Right cardiac atrium (tissue), 5 donors: ENCODE results near the gene RENBP. TPM values are rescaled to one million over a fixed set of nuclear protein-coding genes. Genes with fewer than 3 reads are reported as not detected.

ENCODE experiments used
- ATAC-seq, 2 donors: fragments of 200-7000 bp; cut with Tn5 transposase; one replicate each; pipeline versions ENCODE4 v1.8.0 to v1.9.1; 2020; ENCODE audit warnings: moderate library complexity in 2 of 2, mild to moderate bottlenecking in 1 of 2
- DNase-seq, 3 donors: peaks; one replicate each; pipeline ENCODE4 v3.0.0-alpha.2; 2020
- H3K27ac ChIP-seq: one replicate; pipeline ENCODE4 v1.5.1; 2013; ENCODE audit warnings: mild to moderate bottlenecking, low read length, control low read depth, moderate library complexity
- H3K27me3 ChIP-seq: one replicate; pipeline ENCODE4 v1.6.1; 2013; ENCODE audit not compliant: control insufficient read depth, insufficient read depth
- H3K4me1 ChIP-seq: one replicate; pipeline ENCODE4 v1.6.1; 2013; ENCODE audit warnings: low read length; ENCODE audit not compliant: control insufficient read depth, insufficient read depth
- H3K4me3 ChIP-seq: one replicate; pipeline ENCODE4 v1.5.1; 2013; ENCODE audit warnings: low read length, control low read depth
- H3K9me3 ChIP-seq: one replicate; pipeline ENCODE4 v1.6.1; 2013; ENCODE audit warnings: low read length; ENCODE audit not compliant: control insufficient read depth
- WGBS: extraction: QIAGEN DNeasy Blood & Tissue Kit; methylation state at CpG from one replicate; pipeline ENCODE4 v1.1.7; 2013; 5-methylcytosine and 5-hydroxymethylcytosine counted together
- intact Hi-C, 4 donors: fragments of 100-400 bp; cut with DNase I; formaldehyde crosslinking; loops; one replicate each; pipeline versions ENCODE4 v1.11.0 to v1.14.0; 2022 to 2023
- polyA plus RNA-seq: library from polyadenylated mRNA; stranded (reverse); fragments of 200-250 nt; gene quantifications from one replicate; pipeline ENCODE4 v1.2.3, GENCODE V29; 2013
- total RNA-seq, 4 donors: library from RNA; stranded (reverse); fragmentation: NEBNext Ultra II Directional; extraction: Animal tissue kit (Norgen Biotek cat#: 25700); gene quantifications; one replicate each; pipeline ENCODE4 v1.2.1, GENCODE V29; 2021
- donor health status: healthy with polysubstance abuse.
- donor health status: DM: no; HTN: yes; CAD: no.
- donor health status: DM: no; HTN: no; CAD: no.
- donor health status: DM: no; HTN: yes; CAD: no; lungs with severe emphysema.
- donor health status: DM: yes; HTN: yes; CAD: no.

RENBP gene
- total and polyA plus RNA-seq, 5 donors, result 13.3 to 17.7 (median 15.3) TPM

GRCh38 chrX:153952373-153953026 lies 8.1 kb upstream of the RENBP start:
- no peaks in the 10 kb centered on the region for H3K9me3 ChIP-seq
- no peaks in the 10 kb centered on the region for H3K4me1 ChIP-seq
- no peak for DNase-seq
- intact Hi-C loops, result loop anchor here in 3 of 4 donors (2.0 to 10.0 kb wide), 2 partner anchors 188 kb away; partner anchors contain the start of gene PLXNB3 (in 3 of the 3)
- no peaks in the 10 kb centered on the region for H3K27me3 ChIP-seq
- WGBS, result 90% methylated on average over 32 of the region's 32 CpGs
- ATAC-seq, result no peak
- no peak overlapping the region for H3K27ac ChIP-seq
- H3K4me3 ChIP-seq, result no peak overlapping the region

- H3K4me3 ChIP-seq, result no peak overlapping the region
- no peaks in the 10 kb centered on the region for H3K4me1 ChIP-seq
Observed at GRCh38 chrX:153951683-153952372, 7.4 kb upstream of the RENBP start.

GRCh38 chrX:153950127-153950526 lies 5.7 kb upstream of the RENBP start:
- intact Hi-C loops, result loop anchor here in 2 of 4 donors (10.0 kb wide), 1 partner anchor 185 kb away; the partner anchor contains the start of gene PLXNB3 (in 2 of the 2)
- 78% methylated on average over 19 of the region's 19 CpGs for WGBS
- Histone ChIP-seq H3K27ac (no peak overlapping the region), H3K9me3 (no peaks in the 10 kb centered on the region), H3K4me1 (no peaks in the 10 kb centered on the region), H3K4me3 (no peak overlapping the region), H3K27me3 (no peaks in the 10 kb centered on the region)
- DNase-seq, result no peak
- ATAC-seq, result no peak

More at GRCh38 chrX:153951683-153952372, 7.4 kb upstream of the RENBP start:
- intact Hi-C loops, result loop anchor here in 3 of 4 donors (2.0 to 10.0 kb wide), 2 partner anchors 187 kb away; partner anchors contain the start of gene PLXNB3 (in 3 of the 3)
- Histone ChIP-seq H3K9me3 (no peaks in the 10 kb centered on the region), H3K27me3 (no peaks in the 10 kb centered on the region), H3K27ac (no peak overlapping the region)
- WGBS, result 93% methylated on average over 26 of the region's 28 CpGs
- DNase-seq, result no peak
- no peak for ATAC-seq

- Histone ChIP-seq H3K27me3 (no peaks in the 10 kb centered on the region), H3K27ac (peak overlapping the region; percentile 7), H3K9me3 (no peaks in the 10 kb centered on the region), H3K4me3 (no peak overlapping the region), H3K4me1 (no peaks in the 10 kb centered on the region)
- intact Hi-C loops, result no loop called here
- WGBS, result 43% methylated on average over 30 of the region's 30 CpGs
- ATAC-seq (peak in 1 of 2 donors; percentile 27), DNase-seq (no peak)
Observed at GRCh38 chrX:153948847-153949805, 4.7 kb upstream of the RENBP start.

- DNase-seq (peak in 2 of 3 donors; percentile 55 to 63), ATAC-seq (peak; percentile 9 to 60)
- Histone ChIP-seq H3K27ac (peak overlapping the region; percentile 14), H3K4me1 (no peaks in the 10 kb centered on the region), H3K9me3 (no peaks in the 10 kb centered on the region), H3K4me3 (no peak overlapping the region), H3K27me3 (no peaks in the 10 kb centered on the region)
- WGBS, result 37% methylated on average over 10 of the region's 10 CpGs
- intact Hi-C loops, result no loop called here
Observed at GRCh38 chrX:153948002-153948466, 3.6 kb upstream of the RENBP start.

GRCh38 chrX:153947009-153947769 lies 2.7 kb upstream of the RENBP start:
- 35% methylated on average over 19 of the region's 19 CpGs for WGBS
- Histone ChIP-seq H3K4me1 (no peaks in the 10 kb centered on the region), H3K9me3 (no peaks in the 10 kb centered on the region), H3K27ac (peak overlapping the region; percentile 14), H3K27me3 (no peaks in the 10 kb centered on the region), H3K4me3 (no peak overlapping the region)
- ATAC-seq (peak; percentile 60 to 63), DNase-seq (peak; percentile 71 to 90 (median 87))
- intact Hi-C loops, result no loop called here

- H3K9me3 ChIP-seq, result no peaks in the 10 kb centered on the region
- 77% methylated on average over 24 of the region's 24 CpGs for WGBS
- no peak overlapping the region for H3K27ac ChIP-seq
- H3K4me3 ChIP-seq, result no peak overlapping the region
- intact Hi-C loops, result no loop called here
- no peaks in the 10 kb centered on the region for H3K27me3 ChIP-seq
- ATAC-seq (no peak), DNase-seq (peak in 1 of 3 donors; percentile 61)
- no peaks in the 10 kb centered on the region for H3K4me1 ChIP-seq
Observed at GRCh38 chrX:153945956-153946943, 1.8 kb upstream of the RENBP start.

- Histone ChIP-seq H3K4me1 (no peaks in the 10 kb centered on the region), H3K27ac (no peak overlapping the region), H3K9me3 (no peaks in the 10 kb centered on the region), H3K4me3 (peak overlapping the region; percentile 52), H3K27me3 (no peaks in the 10 kb centered on the region)
- DNase-seq (no peak), ATAC-seq (peak in 1 of 2 donors; percentile 4)
- intact Hi-C loops, result no loop called here
- WGBS, result 52% methylated on average over 6 of the region's 6 CpGs
Observed at GRCh38 chrX:153944800-153945150, 332 bp upstream of the RENBP start.
